Esophagus squamous epithelium (tissue), 4 donors: Measurements from ENCODE around the gene CAP2.

Experiments used
- CTCF ChIP-seq, 6 experiments: fragments of 450-650 bp in 4 of 6; fragments of 200-600 bp in 2 of 6; sonication (generic) in 2 of 6; IDR thresholded peaks; one replicate each; pipeline ENCODE4 v1.5.1; 2016 to 2019; ENCODE audit warnings: antibody characterized with exemption in 6 of 6, mild to moderate bottlenecking in 4 of 6, moderate library complexity in 4 of 6
- POLR2A ChIP-seq, 4 donors: fragments of 450-650 bp; IDR thresholded peaks; one replicate each; pipeline ENCODE4 v1.6.1; 2017; ENCODE audit warnings: antibody characterized with exemption in 4 of 4, mild to moderate bottlenecking in 4 of 4, moderate library complexity in 3 of 4

- TF ChIP-seq CTCF (IDR thresholded peaks at IDR 0.05) (no peak), POLR2A (IDR thresholded peaks at IDR 0.05) (no peak)
These were observed 148.8 kb downstream of the CAP2 start for GRCh38 chr6:17542243-17542642.
